ENCODE data around the gene PCA3. TPM values are rescaled to one million over a fixed set of nuclear protein-coding genes. Genes with fewer than 3 reads are reported as not detected.

The PCA3 gene
- polyA plus RNA-seq, 3 donors = 0.83 to 2.5 (median 0.92) TPM

GRCh38 chr9:76810377-76810957 is 46.2 kb downstream of the PCA3 start:
- peak; percentile 8 to 56 (median 37) for DNase-seq (ENCODE audit: extremely low read depth in 1 of 11, low read depth in 9 of 11, low spot score in 4 of 11)

GRCh38 chr9:76812591-76812990 is 48.4 kb downstream of the PCA3 start:
- DNase-seq (ENCODE audit: extremely low read depth in 1 of 11, low read depth in 9 of 11, low spot score in 4 of 11) = no peak

- no peak for DNase-seq (ENCODE audit: extremely low read depth in 1 of 11, low read depth in 9 of 11, low spot score in 4 of 11)
Observed at GRCh38 chr9:76817489-76817888, 53.3 kb downstream of the PCA3 start.

- peak in 4 of 11 donors; percentile 13 to 20 (median 18) for DNase-seq (ENCODE audit: extremely low read depth in 1 of 11, low read depth in 9 of 11, low spot score in 4 of 11)
Observed at GRCh38 chr9:76818271-76818670, 54.0 kb downstream of the PCA3 start.

GRCh38 chr9:76820431-76820830 is 56.2 kb downstream of the PCA3 start:
- DNase-seq (ENCODE audit: extremely low read depth in 1 of 11, low read depth in 9 of 11, low spot score in 4 of 11) = no peak

GRCh38 chr9:76827296-76828080 is 63.2 kb downstream of the PCA3 start:
- no peak for DNase-seq (ENCODE audit: extremely low read depth in 1 of 11, low read depth in 9 of 11, low spot score in 4 of 11)

- DNase-seq (ENCODE audit: extremely low read depth in 1 of 11, low read depth in 9 of 11, low spot score in 4 of 11) = no peak
Observed at GRCh38 chr9:76828447-76828846, 64.2 kb downstream of the PCA3 start.

- no peak for DNase-seq (ENCODE audit: extremely low read depth in 1 of 11, low read depth in 9 of 11, low spot score in 4 of 11)
Observed at GRCh38 chr9:76835571-76836283, 71.5 kb downstream of the PCA3 start.

Other genes starting within 250 kb of the PCA3 start
- 10 to 100 TPM; 10.9 to 14.6 (median 11.4) TPM for gene PRUNE2, start 141.7 kb downstream of the PCA3 start, polyA plus RNA-seq (ENCODE audit: insufficient read length in 3 of 3)